SKM-1 (cell line): Measurements from ENCODE around the gene DDX20.
"Not testable (repeated sequence)": the region's sequence is repeated elsewhere in the genome, so short reads cannot be mapped to it uniquely, and the experiment has no call there.

ENCODE experiments used
- DNase-seq: peaks from one replicate; lab custom pipeline; 2025; ENCODE audit not compliant: unreplicated experiment; lab: John Stamatoyannopoulos, UW

Gene DDX20

GRCh38 chr1:111784273-111784901 lies 28.7 kb downstream of the DDX20 start:
- DNase-seq, result no peak

- DNase-seq, result no peak
Measured at GRCh38 chr1:111786669-111787207, 31.0 kb downstream of the DDX20 start.

- DNase-seq, result peak; percentile 1
Measured at GRCh38 chr1:111789142-111789541, 33.4 kb downstream of the DDX20 start.

DNA sequence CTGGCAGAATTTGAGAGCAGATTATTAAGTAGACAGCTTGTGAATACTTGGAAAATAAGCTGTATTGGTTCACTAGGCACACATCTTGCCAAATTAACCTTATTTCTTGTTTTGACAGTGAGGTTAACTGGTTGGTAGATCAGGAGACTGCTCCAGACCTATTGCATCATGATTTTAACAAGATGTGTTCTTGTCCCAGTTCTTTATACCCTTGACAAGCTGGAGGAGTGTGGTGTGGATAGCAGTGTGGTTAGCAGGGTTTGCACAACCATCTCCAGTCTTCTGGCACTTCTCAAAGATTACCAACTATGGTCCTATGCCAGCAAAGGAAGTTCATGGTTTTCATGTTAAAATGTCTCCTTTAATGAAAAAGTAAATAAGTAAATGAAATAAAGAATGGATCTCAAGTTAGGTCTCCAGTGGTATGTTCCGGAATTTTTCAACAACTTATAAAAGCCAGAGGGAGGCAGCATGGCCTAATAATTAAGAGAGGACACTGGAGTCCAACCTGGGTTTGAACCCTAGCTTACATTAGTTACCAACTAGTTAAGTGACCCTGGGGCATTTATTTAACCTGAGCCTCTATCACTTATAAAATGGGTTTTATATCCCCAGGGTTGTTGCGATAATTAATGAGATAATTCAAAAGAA lies 34.1 kb downstream of the DDX20 start:
- peak; percentile 20 for DNase-seq

DNA sequence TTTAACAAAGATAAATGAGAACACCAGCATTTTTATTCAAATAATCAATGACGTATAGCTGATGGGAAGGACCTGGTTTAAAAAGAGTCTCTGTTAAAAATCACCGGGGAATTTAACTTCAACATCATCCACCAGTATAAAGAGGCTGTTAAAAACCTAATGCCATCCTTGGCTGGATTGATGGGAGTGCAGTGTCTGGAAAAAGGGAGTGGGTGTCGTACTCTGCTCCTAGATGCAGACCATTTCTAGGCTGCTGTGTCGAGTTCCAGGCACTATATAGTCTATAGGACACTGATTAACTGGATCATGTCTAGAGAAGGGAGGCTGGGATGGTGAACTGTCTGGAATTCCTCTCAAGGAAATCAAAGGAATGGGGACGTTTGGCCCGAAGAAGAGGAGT lies 36.1 kb downstream of the DDX20 start:
- no peak for DNase-seq

- no peak for DNase-seq
Measured at GRCh38 chr1:111792249-111792648, 36.5 kb downstream of the DDX20 start.

DNA sequence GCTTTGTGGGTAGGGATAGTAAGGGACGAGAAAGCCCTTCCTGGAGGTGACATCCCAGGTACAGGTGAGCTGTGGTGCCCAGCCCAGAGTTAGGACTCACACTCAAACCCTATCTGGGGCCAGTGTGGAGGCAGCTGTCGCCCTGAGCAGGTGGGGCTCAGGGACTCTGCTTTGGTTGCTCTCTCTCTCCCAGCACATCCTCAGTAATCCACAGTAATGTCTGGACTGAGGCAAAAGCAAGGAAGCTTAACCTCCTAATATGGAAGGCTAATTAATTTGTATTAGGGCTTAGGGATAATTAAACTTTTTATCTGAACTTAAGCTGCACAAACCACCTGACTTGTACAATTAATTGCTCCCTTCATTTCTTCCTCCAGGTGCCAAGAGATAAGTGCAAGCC lies 38.2 kb downstream of the DDX20 start:
- DNase-seq, result no peak

GRCh38 chr1:111795401-111795800 lies 39.7 kb downstream of the DDX20 start:
- no peak for DNase-seq

DNA sequence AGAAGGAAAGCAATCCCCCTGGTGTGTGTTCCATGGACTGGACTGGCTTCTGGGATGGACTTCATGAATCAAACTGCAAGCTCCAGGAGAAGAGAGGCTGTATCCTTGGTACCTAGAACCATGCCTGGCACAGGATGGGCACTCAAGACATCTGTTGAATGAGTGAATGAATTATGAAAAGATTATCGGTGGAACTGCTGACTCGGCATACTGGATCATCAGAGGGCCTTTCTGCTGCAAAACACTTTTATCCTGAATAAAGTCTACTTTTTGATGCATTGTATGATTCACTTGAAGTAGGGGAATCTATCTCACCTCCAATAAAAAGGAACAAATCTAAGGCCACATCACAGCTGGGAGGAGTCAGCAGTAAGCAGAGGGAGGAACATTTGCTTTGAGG lies 42.9 kb downstream of the DDX20 start:
- no peak for DNase-seq

DNA sequence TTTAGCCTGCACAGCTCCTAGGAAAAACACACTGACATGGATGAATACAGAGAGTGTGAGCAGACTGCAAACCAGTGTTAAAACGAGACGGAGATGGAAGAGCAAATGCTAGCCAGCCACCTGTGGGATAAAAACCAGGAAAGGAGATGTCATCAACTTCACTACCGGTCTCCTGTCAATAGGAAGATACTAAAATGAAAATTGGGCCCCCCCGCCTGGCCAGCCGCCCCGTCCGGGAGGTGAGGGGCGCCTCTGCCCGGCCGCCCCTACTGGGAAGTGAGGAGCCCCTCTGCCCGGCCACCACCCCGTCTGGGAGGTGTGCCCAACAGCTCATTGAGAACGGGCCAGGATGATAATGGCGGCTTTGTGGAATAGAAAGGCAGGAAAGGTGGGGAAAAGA lies 44.0 kb downstream of the DDX20 start:
- DNase-seq, result not testable (repeated sequence)

DNA sequence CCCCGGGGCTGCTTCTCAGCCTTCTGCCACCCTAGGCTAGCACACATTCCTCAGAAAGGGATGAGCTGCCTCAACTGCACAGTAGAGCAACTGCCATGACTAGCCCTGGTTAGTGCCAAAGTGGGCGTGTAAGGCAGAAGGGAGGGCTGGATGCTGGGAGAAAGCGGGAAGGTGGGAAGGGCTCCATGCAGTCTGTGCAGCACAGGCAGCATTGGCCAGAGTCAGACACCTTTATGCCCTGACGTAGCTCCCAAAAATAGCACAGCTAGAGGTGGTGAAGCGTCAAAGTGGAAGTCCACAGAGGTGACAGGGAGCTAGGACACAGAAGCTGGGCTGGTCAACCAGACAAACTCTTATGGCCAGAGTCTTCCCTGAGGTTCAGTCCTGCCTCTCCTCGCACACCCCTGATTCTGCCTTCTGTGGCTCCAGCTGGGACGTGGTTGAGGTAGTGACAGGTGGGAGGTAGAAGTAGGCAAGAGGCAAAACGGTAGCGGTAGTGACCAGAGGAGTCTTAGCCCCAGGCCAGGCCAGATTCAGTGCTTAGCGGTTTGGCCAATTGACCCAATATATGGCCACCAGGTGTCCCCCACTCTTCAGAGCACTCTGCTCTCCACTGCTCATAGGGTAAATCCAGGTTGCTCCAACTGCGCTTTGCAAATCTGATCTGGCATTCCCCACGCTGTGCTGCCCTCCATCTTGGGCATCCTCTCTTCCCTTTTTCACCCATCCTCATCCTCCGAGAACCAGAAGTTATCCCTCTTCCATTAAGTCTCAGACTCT lies 45.6 kb downstream of the DDX20 start:
- no peak for DNase-seq

GRCh38 chr1:111802110-111802509 lies 46.4 kb downstream of the DDX20 start:
- DNase-seq, result no peak

- DNase-seq, result no peak
Measured at GRCh38 chr1:111802984-111803383, 47.3 kb downstream of the DDX20 start.

DNA sequence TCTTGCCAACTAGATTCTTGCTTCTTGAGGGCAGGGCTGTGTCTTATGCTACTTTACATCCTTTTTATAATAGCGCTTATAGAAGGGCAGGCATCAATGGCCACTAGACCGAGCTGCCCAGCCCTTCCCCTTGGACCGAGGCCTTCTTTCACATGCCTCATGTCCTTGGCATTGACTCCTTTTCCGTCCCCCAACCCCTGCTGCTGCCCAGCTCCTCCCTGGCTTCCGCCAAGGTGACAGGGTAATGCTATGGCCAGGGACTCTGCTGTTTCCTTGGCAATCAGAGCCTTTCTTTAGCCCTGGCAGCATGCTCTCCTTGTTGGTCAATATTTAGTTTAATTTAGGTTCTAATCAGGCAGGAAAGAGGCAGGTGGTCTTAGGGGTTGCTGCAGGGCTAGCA lies 48.2 kb downstream of the DDX20 start:
- no peak for DNase-seq

DNA sequence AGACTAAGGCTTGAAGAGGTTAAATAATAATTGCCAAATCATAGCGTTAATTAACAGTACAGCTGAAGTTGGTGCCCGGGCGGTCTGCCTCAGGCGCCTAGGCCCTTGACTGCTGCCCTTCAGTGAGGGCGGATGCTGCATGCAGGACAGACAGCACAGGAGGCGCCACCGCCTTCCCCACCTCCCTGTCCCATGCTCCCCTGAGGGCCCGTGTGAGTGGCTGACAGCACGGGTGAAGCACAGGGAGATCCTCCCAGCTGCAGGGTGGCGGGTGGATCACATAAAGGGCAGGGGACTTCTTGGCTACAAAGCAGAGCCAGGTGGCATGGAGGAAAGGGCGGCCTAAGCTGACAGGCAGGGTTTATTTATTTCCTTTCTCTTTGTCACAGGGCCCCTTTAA lies 49.1 kb downstream of the DDX20 start:
- DNase-seq, result no peak

DNA sequence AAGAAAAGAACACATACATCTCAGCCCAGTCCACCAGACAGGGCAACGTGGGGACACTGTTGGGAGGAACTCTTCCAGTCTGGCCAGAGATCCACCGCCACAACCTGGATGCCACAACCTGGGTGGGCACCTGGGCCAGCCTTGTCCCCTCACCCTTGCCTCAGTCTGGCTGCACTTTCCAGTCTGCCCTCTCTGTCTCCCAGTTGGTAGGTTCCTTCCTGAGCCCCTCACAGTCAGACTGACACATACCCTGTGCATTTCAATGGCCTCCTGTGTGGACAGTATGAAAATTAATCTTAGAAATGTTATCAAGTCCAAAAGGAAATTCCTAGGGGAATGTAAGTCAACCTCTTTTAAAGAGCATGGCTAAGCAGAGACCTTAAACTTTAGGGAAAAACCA lies 49.5 kb downstream of the DDX20 start:
- no peak for DNase-seq

- DNase-seq, result no peak
Measured at GRCh38 chr1:111811891-111812290, 56.2 kb downstream of the DDX20 start.

DNA sequence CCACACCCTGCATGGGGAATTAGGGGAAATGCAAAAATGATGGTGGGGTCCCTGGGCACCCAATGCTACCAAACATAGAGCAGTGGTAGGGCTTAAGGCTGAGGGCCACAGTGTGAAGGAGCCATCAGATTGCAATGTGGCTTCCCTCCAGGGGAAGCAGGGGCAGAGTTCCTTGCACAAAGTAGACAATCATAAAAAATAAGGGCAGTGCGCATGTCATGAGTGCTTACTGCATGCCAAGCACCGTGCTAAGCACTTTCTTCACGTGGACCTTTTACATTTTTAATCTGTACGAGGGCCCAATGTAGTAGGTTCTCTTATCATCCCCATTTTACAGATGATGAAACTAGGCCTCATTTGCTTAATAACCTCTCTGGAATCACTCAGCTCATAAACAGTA lies 56.6 kb downstream of the DDX20 start:
- DNase-seq, result no peak

- DNase-seq, result no peak
Measured at GRCh38 chr1:111813440-111814304, 58.0 kb downstream of the DDX20 start.

DNA sequence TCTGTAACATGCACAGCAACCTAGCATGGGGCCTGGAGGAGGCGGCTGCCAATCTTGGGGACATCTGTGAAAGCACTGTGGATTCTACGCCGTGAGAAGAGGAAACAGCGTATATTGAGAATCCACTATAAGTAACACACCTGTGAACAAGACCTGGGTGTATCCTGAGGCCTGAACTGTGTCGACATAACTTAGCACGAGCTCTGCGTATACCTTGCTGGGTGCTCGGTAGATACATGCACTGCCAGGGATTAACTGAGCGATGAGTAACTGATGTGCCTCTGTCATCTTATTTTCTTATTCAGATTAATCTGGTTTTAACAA lies 58.6 kb downstream of the DDX20 start:
- no peak for DNase-seq

GRCh38 chr1:111814642-111815041 lies 58.9 kb downstream of the DDX20 start:
- no peak for DNase-seq
